Placental epithelial cell (primary cell): ENCODE results near the gene RIBC2. TPM values are rescaled to one million over a fixed set of nuclear protein-coding genes. Genes with fewer than 3 reads are reported as not detected.

Experiments
- total RNA-seq: library from RNA; depleted of rRNA; stranded (reverse); fragments of >200 nt; gene quantifications from 2 replicates; pipeline ENCODE4 v1.2.3, GENCODE V29; 2012

Gene RIBC2
- total RNA-seq, result 0.65 and 2.0 TPM in 2 replicates

GRCh38 chr22:45413368-45414211 lies at the start of gene RIBC2, which contains the start of gene SMC1B:
TSS of gene RIBC2 (plus strand) at chr22:45413693. CDS start at chr22:45413887, 194 bp downstream.
TSS of gene SMC1B (minus strand) at chr22:45413599. CDS start at chr22:45413567, 32 bp downstream.

Other genes with a start within 250 kb of the RIBC2 start
- gene NUP50, start 249.8 kb upstream of the RIBC2 start, total RNA-seq, result 27.9 and 40.1 TPM in 2 replicates
- gene KIAA0930, start 172.8 kb upstream of the RIBC2 start, total RNA-seq, result 14.1 and 29.1 TPM in 2 replicates
- gene UPK3A, start 128.7 kb upstream of the RIBC2 start, total RNA-seq, result not detected in 2 replicates
- 10.2 and 18.1 TPM in 2 replicates for gene FAM118A, start 103.8 kb upstream of the RIBC2 start, total RNA-seq
- gene SMC1B, start 94 bp upstream of the RIBC2 start, total RNA-seq, result under 0.01 TPM in 1 of 2 replicates, not detected in the other
- 91.5 and 121 TPM in 2 replicates for gene FBLN1, start 89.2 kb downstream of the RIBC2 start, total RNA-seq